Measurements from ENCODE around the gene TNFAIP8L1. TPM values are rescaled to one million over a fixed set of nuclear protein-coding genes. Genes with fewer than 3 reads are reported as not detected.

TNFAIP8L1 gene
- total and polyA plus RNA-seq, 10 donors: 12.5 to 39.8 (median 27.1) TPM

GRCh38 chr19:4692251-4693077 is 53.1 kb downstream of the TNFAIP8L1 start:
- Histone ChIP-seq H3K4me1 (peaks cover 0 to 11% (median 2%) of the 10 kb centered on the region in 6 donors), H3K36me3 (peaks cover 5 to 100% (median 94%) of the 10 kb centered on the region in 6 donors), H3K9me3 (no peaks in the 10 kb centered on the region), H3K27ac (peak overlapping the region in 1 of 8 donors; percentile 57), H3K27me3 (replicated peaks in 1 of 7) (no peaks in the 10 kb centered on the region), H3K4me3 (no peak overlapping the region)
- 88 to 93% (median 91%) methylated on average over 12 to 27 of the region's 27 CpGs for WGBS, 5 donors
- TF ChIP-seq POLR2AphosphoS5 (IDR thresholded peaks at IDR 0.05) (no peak), CTCF (IDR thresholded peaks at IDR 0.05 in 8 of 11, conservative IDR thresholded peaks at IDR 0.05 in 3 of 11) (no peak), POLR2A (IDR thresholded peaks at IDR 0.05) (no peak)
- DNase-seq: no peak
- intact Hi-C loops (cut with DNase I; ENCODE audit: low total_unique reads): no loop called here

GRCh38 chr19:4693078-4693350 is 53.7 kb downstream of the TNFAIP8L1 start:
- peak overlapping the region in 1 of 8 donors; percentile 43 for H3K27ac ChIP-seq
- intact Hi-C loops (cut with DNase I; ENCODE audit: low total_unique reads): no loop called here

GRCh38 chr19:4693471-4694121 is 54.3 kb downstream of the TNFAIP8L1 start:
- Histone ChIP-seq H3K27me3 (replicated peaks in 1 of 7) (no peaks in the 10 kb centered on the region), H3K36me3 (peaks cover 2 to 100% (median 94%) of the 10 kb centered on the region in 6 donors), H3K9me3 (no peaks in the 10 kb centered on the region), H3K27ac (peak overlapping the region in 3 of 8 donors; percentile 18 to 43 (median 32)), H3K4me3 (no peak overlapping the region), H3K4me1 (peaks cover 0 to 11% (median 2%) of the 10 kb centered on the region in 6 donors)
- no peak for TF ChIP-seq POLR2AphosphoS5 (IDR thresholded peaks at IDR 0.05)
- no peak for TF ChIP-seq POLR2A (IDR thresholded peaks at IDR 0.05)
- no peak for TF ChIP-seq CTCF (IDR thresholded peaks at IDR 0.05 in 8 of 11, conservative IDR thresholded peaks at IDR 0.05 in 3 of 11)
- 88 to 95% (median 93%) methylated on average over 15 of the region's 15 CpGs for WGBS, 5 donors
- no peak for DNase-seq
- intact Hi-C loops (cut with DNase I; ENCODE audit: low total_unique reads): no loop called here

More at GRCh38 chr19:4693078-4693350, 53.7 kb downstream of the TNFAIP8L1 start:
- 74 to 91% (median 89%) methylated on average over 4 to 7 of the region's 7 CpGs for WGBS, 5 donors
- Histone ChIP-seq H3K36me3 (peaks cover 5 to 100% (median 94%) of the 10 kb centered on the region in 6 donors), H3K27me3 (replicated peaks in 1 of 7) (no peaks in the 10 kb centered on the region), H3K4me1 (peaks cover 0 to 11% (median 2%) of the 10 kb centered on the region in 6 donors), H3K9me3 (no peaks in the 10 kb centered on the region), H3K4me3 (no peak overlapping the region)
- DNase-seq: no peak
- no peak for TF ChIP-seq POLR2AphosphoS5 (IDR thresholded peaks at IDR 0.05)
- TF ChIP-seq CTCF (IDR thresholded peaks at IDR 0.05 in 8 of 11, conservative IDR thresholded peaks at IDR 0.05 in 3 of 11): no peak
- TF ChIP-seq POLR2A (IDR thresholded peaks at IDR 0.05): no peak

Data from spleen (tissue), 11 donors.